GM13976 (cell line): ENCODE results near the gene ARHGAP45.

ENCODE experiments used
- DNase-seq: peaks from one replicate; pipeline ENCODE4 v3.0.0; 2012; ENCODE audit warnings: low spot score
- in situ Hi-C: fragments of 300-500 bp; cut with MboI; formaldehyde crosslinking; loops from one replicate; pipeline ENCODE4 v1.12.0; 2022; ENCODE audit warnings: low sequenced_read_pairs, mixed read lengths, inconsistent platforms; ENCODE audit not compliant: unreplicated experiment
- TF ChIP-seq, protein P1 (sequence below): IDR thresholded peaks from 2 replicates; pipeline ENCODE4 v1.5.1; 2012; ENCODE audit warnings: borderline replicate concordance, mild to moderate bottlenecking; ENCODE audit not compliant: insufficient read depth; ENCODE audit errors: extremely low read depth, missing control alignments, control extremely low read depth

Gene ARHGAP45

DNA sequence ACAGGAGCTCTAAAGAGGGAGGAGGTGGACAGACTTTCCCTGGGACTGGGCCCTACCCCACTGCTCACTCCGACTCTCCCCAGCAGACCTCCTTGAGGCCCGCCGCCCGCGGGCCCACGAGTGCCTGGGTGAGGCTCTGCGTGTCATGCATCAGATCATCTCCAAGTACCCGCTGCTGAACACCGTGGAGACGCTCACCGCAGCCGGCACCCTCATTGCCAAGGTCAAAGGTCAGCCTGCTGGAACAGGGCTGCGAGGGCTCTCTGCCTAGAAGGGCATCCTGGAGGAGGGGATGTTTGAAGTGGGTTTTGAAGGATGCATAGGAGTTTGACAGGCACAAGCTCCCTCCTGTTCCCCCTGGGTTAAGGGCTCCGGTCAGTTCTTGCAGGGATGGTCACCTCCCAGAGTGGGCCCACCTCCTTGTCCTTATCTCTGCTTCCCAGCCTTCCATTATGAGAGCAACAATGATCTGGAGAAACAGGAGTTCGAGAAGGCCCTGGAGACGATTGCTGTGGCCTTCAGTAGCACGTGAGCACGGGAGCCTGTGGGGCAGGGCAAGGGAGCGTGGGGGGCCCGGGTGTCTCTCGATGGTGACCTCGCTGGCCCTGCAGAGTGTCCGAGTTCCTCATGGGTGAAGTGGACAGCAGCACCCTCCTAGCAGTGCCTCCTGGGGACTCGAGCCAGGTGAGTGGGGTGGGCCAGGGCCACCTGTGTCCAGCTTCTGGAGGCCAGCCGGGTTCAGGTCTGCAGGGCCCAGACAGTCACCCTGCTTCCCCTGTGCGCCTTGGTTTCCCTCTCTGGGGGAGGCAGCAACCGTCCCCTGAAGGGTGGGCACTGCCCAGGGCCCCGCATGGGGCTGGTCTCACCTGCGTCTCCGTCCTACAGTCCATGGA lies 6.3 kb downstream of the ARHGAP45 start:
- in situ Hi-C loops = no loop called here
- no peak for DNase-seq
- TF ChIP-seq, protein P1, sequence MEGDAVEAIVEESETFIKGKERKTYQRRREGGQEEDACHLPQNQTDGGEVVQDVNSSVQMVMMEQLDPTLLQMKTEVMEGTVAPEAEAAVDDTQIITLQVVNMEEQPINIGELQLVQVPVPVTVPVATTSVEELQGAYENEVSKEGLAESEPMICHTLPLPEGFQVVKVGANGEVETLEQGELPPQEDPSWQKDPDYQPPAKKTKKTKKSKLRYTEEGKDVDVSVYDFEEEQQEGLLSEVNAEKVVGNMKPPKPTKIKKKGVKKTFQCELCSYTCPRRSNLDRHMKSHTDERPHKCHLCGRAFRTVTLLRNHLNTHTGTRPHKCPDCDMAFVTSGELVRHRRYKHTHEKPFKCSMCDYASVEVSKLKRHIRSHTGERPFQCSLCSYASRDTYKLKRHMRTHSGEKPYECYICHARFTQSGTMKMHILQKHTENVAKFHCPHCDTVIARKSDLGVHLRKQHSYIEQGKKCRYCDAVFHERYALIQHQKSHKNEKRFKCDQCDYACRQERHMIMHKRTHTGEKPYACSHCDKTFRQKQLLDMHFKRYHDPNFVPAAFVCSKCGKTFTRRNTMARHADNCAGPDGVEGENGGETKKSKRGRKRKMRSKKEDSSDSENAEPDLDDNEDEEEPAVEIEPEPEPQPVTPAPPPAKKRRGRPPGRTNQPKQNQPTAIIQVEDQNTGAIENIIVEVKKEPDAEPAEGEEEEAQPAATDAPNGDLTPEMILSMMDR = no peak

DNA sequence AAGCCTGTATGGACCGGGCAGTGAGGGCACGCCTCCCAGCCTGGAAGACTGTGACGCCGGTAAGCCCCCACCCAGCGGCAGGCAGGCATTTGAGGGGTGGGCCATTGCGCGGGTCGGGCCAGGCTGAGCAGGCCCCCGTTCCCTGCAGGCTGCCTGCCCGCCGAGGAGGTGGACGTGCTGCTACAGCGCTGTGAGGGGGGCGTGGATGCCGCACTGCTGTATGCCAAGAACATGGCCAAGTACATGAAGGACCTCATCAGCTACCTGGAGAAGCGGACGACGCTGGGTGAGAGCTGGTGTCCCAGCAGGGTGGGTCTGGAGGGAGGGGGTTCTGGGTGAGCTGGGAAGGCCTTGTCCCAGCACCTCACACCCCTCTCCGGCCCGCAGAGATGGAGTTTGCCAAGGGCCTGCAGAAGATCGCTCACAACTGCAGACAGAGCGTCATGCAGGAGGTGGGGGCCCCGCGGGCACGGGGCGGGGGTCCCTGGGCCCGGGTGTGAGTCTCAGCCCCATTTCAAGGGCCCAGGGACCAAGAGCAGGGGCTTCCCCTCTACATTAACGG lies 7.1 kb downstream of the ARHGAP45 start:
- in situ Hi-C loops = no loop called here
- TF ChIP-seq, protein P1 = no peak
- DNase-seq = no peak

DNA sequence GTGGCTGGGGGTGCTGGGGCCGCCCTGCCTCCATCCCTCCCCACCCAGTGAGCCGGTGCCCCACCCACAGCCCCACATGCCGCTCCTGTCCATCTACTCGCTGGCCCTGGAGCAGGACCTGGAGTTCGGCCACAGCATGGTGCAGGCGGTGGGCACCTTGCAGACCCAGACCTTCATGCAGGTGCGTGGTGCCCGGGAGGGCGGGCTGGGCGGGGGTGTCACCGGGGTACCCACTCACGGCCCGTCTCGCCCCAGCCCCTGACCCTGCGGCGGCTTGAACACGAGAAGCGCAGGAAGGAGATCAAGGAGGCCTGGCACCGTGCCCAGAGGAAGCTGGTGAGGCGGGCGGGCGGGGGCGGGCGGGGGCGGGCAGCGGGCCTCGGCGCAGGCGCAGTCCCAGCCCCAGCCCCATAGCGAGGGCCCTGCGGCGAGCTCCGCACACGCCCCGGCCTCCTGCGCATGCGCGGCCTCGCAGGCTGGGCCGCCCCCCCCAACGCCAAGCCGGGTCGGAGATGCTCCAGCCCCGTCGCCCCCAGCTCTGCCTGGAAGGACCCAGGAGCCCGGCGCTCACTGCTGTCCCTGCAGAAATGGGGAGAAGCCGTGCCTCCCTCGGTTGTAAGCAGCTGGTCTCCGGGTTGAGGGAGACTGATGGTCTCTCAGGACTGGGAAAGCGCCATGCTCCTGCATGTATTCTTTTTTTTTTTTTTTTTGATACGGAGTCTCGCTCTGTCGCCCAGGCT lies 7.7 kb downstream of the ARHGAP45 start:
- peak; percentile 95 for DNase-seq
- TF ChIP-seq, protein P1 = no peak
- in situ Hi-C loops = no loop called here

DNA sequence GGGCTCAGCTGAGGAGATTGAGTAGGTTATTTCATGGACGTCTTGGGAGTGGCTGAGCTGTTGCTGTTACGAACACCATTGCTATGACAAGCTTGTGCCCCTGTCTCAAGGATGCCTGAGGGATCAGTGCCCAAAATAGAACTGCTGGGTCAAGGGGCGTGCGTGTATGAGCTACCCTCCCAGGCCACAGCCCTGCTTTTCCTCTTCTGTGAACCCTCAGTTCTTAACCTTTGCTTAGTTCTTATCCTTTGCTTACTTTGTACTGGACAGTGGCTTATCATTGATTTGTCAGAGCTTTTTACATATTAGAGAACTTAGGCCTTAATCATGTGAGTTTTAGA lies 9.0 kb downstream of the ARHGAP45 start:
- DNase-seq = no peak
- TF ChIP-seq, protein P1 = no peak
- in situ Hi-C loops = no loop called here

- in situ Hi-C loops = no loop called here
- DNase-seq = peak; percentile 91
- TF ChIP-seq, protein P1 = peak; percentile 0
These were observed 10.0 kb downstream of the ARHGAP45 start for GRCh38 chr19:1076951-1077350.

GRCh38 chr19:1079566-1080111 lies 12.7 kb downstream of the ARHGAP45 start:
- TF ChIP-seq, protein P1 = no peak
- in situ Hi-C loops = no loop called here
- no peak for DNase-seq
